SU-DHL-6 (cell line): ENCODE results near the gene PRDM12.

Experiments
- EZH2phosphoT487 ChIP-seq: fragments of 200-600 bp; sonication (generic), shearing (Covaris generic); conservative IDR thresholded peaks from 2 replicates; pipeline ENCODE4 v1.6.1; 2018; ENCODE audit warnings: mild to moderate bottlenecking, antibody characterized with exemption, low read length, moderate library complexity, mixed read lengths
- TF ChIP-seq, protein P1 (sequence below): fragments of 200-600 bp; sonication (generic); IDR thresholded peaks from one replicate; pipeline ENCODE4 v1.5.1; 2017; ENCODE audit warnings: antibody characterized with exemption, mild to moderate bottlenecking, low read length, moderate library complexity; ENCODE audit not compliant: insufficient read depth, poor library complexity, severe bottlenecking

DNA sequence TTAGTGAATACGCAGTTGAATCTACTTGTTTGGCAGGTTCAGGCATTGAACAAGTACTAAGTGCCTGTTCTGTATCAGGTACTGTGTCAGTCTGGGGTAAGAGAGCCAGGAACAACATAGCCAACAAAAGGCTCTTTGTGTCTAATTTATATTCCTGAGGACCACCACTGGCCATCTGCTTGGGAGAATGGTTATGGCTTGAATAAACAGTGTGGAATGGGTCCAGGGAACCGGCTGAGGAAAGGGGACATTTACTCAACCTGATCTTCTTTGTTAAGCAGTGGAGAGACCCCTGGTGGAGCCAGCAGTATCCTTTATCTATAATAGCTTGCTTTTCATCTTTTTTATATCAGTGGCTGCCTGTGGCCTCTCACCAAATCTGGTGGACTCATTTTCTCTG is 67.7 kb downstream of the PRDM12 start:
- TF ChIP-seq, protein P1, sequence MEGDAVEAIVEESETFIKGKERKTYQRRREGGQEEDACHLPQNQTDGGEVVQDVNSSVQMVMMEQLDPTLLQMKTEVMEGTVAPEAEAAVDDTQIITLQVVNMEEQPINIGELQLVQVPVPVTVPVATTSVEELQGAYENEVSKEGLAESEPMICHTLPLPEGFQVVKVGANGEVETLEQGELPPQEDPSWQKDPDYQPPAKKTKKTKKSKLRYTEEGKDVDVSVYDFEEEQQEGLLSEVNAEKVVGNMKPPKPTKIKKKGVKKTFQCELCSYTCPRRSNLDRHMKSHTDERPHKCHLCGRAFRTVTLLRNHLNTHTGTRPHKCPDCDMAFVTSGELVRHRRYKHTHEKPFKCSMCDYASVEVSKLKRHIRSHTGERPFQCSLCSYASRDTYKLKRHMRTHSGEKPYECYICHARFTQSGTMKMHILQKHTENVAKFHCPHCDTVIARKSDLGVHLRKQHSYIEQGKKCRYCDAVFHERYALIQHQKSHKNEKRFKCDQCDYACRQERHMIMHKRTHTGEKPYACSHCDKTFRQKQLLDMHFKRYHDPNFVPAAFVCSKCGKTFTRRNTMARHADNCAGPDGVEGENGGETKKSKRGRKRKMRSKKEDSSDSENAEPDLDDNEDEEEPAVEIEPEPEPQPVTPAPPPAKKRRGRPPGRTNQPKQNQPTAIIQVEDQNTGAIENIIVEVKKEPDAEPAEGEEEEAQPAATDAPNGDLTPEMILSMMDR: no peak
- TF ChIP-seq EZH2phosphoT487: no peak
